ENCODE results near the gene CDX2.

CDX2 gene

GRCh38 chr13:27933580-27934328 is 35.4 kb downstream of the CDX2 start:
- no peak for TF ChIP-seq CTCF (IDR thresholded peaks at IDR 0.05; ENCODE audit: low read depth, low read length)
- no peak overlapping the region for H3K4me3 ChIP-seq (ENCODE audit: low read depth, low read length)

GRCh38 chr13:27933118-27933517 is 36.0 kb downstream of the CDX2 start:
- no peak overlapping the region for H3K4me3 ChIP-seq (ENCODE audit: low read depth, low read length)
- no peak for TF ChIP-seq CTCF (IDR thresholded peaks at IDR 0.05; ENCODE audit: low read depth, low read length)

GRCh38 chr13:27929868-27930267 is 39.2 kb downstream of the CDX2 start:
- H3K4me3 ChIP-seq (ENCODE audit: low read depth, low read length), result no peak overlapping the region
- no peak for TF ChIP-seq CTCF (IDR thresholded peaks at IDR 0.05; ENCODE audit: low read depth, low read length)

GRCh38 chr13:27928805-27929753 is 40.0 kb downstream of the CDX2 start:
- no peak overlapping the region for H3K4me3 ChIP-seq (ENCODE audit: low read depth, low read length)
- no peak for TF ChIP-seq CTCF (IDR thresholded peaks at IDR 0.05; ENCODE audit: low read depth, low read length)

- TF ChIP-seq CTCF (IDR thresholded peaks at IDR 0.05; ENCODE audit: low read depth, low read length), result no peak
- no peak overlapping the region for H3K4me3 ChIP-seq (ENCODE audit: low read depth, low read length)
Measured at GRCh38 chr13:27928353-27928804, 40.7 kb downstream of the CDX2 start.

GRCh38 chr13:27927444-27928352 is 41.4 kb downstream of the CDX2 start:
- no peak for TF ChIP-seq CTCF (IDR thresholded peaks at IDR 0.05; ENCODE audit: low read depth, low read length)

More at GRCh38 chr13:27927444-27928352, 41.4 kb downstream of the CDX2 start:
- H3K4me3 ChIP-seq (ENCODE audit: low read depth, low read length), result no peak overlapping the region

Data from WI38 (cell line).